RKO (cell line): ENCODE data around the gene NTM.

Experiments
- DNase-seq: peaks from one replicate; pipeline ENCODE4 v3.0.0-alpha.2; 2016; ENCODE audit warnings: low spot score

Gene NTM

DNA sequence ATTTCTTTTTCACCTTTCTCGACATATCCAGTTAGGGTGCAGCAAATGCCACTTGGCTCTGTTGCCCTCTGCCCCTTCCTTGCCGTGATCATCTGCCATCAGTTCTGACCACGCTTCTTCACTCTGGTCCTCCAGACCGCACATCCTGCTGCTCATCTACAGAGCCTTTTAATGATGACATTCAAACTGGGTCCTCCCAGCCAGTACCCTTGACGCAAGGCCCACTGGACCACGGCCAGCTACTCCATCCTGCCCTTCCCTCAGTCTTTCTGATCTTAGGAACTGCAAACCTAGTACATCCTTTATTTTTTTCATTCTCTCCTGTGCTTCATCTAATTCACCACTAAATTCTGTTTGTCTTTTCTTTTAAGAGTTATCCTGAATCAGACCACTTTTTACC lies 551.8 kb downstream of the NTM start:
- no peak for DNase-seq

DNA sequence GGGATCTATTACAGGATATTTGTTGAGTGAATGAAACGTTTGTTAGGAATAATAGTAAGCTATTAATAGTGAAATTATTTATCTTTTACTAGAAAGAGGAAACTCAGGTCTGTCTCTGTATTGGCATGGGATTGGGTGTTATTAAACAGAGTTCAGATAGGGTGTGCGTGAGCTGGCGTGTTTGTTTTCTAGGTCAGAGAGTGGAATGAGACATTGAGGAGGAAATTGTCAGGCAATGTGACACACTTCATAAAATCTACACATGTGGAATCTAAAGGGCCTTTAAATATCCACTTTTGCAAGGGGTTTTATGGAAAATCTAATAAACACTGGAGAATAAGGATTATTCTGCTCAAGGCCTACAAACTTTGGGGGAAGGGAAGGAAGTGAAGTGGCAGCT lies 552.9 kb downstream of the NTM start:
- DNase-seq, result no peak

DNA sequence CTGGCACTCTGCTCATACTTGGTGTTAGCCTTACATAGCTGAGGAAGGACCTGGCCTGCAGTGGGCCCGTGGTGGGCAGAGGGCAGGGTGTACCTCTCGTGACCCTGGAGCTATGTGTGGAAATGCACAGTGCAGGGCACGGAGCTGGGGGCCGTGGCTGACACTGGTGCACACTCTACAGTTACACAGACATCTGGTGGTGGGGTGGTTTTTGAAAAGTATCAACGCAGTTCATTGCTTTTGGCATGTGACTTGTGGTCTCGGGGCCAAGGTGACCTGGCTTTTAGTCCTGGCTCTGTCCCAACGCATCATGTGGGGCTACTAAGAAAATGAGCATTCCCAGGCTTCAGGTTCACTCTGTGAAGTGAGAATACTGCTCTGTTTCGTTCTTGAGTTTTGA lies 553.6 kb downstream of the NTM start:
- no peak for DNase-seq

DNA sequence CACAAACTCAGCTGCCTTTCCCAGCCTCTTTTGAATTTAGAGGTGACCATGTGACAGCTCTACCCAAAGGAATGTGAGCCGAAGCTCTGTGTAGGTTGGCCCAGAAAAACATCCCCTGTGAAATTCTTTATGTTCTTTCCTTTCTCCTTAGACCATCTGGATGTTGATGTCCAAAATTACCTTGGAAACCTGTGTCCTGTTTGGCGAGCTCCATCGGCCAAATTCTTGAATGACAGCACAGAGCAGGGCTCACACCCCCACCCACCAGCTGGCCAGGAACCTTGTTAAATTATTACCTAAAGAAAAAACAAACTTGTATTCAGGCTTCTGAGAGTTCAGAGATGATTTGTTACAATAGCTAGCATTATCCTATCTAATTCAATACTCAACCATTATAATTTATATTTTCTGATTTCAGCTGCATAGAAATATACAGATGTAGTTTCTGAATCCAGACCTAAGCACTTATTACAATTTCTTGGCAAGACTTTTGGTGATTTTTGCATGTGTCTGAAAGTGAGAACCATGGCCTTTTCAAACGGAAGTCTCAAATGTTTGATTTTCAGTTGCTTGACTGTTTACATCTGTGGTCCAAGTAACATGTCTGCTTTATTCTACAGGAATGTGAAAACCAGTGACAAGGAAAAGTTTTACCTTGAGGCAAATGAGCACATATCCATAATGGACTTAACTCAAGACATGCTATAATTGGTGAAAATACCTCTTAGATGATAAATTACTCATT lies 554.2 kb downstream of the NTM start:
- DNase-seq, result no peak

DNA sequence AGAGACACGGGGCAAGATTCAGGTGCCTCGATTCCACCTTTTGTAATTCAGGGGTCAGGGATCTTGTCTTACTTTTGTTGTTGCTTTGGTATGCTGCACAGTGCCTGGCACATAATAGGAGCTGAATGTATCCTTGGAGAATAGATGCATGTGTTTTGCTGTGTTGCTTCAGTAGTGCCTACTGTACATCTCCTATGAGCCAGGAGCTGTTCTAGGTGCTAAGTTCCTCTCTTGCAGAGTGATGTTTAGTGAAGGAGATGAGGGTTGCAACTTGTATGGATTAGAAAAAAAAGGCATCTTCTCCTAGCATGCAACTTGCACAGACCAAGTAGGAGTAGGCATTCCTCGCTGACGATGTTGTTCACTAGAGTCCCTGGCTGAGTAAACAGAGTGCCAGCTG lies 555.4 kb downstream of the NTM start:
- DNase-seq, result no peak

DNA sequence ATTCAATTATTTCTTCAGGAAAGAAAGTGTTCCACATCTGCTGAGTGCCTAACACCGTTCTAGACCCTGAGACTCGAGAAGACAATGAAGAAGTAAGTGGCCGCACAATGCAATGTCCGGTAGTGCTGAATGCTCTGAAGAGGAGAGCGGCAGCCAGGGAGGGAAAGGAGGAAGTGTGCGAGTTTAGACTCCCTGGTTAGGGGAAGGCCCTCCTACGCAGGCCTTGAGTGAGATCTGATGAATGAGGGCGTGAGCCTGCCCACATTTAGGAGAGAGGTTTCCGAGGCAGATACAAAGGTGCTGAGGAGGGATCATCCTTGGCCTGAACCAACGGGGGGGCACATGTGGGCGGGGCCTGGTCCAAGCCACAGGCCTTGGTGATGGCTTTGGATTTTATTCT lies 558.6 kb downstream of the NTM start:
- no peak for DNase-seq

DNA sequence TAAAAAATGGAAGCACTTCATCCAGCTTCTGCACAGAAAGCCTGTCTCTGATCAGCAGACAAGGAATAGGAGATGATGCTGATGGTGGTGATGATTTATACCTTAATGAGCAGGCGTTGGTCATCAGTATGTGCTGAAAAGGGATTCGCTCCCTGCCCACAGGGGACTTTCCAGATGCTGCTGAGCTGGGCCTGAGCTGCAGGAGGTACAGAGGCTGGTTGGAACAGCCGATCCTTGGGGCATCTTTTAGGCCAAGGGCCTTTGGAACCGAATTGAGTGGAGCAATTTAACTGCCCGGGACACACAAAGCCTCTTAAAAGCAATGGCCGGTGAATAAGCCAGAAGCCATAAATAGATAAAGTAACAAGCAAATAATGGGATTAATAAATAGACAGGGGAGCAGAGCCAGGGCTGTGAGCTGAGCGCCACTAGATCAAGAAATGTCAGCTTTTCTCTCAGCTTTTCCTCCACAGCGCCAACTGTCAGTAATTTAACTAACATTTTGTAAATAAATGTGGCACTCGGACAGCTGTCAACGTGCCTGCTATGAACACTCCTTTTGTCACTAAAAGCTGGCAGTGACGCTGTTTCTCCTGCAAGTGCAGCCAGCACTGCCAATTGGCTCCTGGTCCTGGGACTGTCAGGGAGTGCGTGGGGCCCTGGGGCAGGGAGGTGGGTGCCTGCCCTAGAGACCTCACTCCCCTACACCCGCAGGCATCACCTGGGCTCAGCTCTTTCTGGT lies 562.3 kb downstream of the NTM start:
- DNase-seq, result no peak

DNA sequence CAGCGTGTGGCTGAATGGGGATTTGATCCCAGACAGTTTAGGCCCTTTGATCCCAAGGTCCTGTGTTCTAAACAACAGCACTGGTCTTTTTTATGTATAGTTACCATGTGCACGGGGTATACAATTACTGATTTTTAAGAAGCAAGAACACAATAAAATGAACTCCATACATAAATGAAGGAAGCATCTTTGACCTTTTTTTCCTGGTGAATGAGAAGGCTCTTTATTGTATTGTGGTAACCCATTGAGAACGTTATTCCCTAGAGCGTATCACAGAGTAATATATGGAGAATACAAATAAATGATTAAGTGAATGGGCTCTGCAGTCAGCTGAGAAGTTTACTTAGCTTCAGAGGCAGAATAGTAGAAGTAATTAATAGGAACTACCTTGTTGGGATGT lies 563.6 kb downstream of the NTM start:
- no peak for DNase-seq

DNA sequence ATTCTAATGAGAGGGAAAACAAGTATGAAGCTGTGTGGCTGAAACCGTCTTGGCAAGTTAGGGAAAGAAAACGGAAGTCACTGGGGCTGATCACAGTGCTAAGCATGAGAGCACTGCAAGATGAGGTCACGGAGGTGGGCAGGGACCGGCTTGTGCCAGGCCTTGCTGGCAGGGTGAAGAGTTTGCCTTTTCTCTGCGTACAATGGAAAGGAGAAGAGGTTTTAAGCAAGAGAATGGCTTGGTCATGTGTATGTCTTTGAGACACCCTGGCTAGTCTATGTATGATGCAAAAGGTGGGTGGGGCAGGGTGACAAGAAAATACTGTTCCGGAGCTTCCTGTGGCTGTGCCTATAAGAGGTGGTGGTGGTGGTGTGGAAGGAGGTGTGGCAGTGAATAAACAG lies 567.9 kb downstream of the NTM start:
- DNase-seq, result no peak

DNA sequence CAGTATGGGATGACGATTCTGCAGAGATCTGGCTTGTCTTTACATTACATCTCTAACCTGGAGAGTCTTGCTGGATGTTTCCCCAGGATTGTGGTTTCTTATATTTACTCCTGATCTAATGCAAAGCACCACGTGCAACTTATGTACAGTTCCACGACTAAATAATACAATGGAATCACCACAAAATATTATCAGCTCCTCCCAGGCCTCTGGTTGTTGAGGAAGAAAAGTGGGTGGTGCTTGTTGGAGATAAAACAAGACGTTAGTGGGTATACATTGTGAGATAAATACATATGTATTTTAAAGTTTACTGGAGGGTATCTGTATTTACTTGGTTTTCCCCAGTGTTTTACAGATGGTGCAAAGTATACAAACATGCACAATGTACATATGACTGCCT lies 569.7 kb downstream of the NTM start:
- no peak for DNase-seq

DNA sequence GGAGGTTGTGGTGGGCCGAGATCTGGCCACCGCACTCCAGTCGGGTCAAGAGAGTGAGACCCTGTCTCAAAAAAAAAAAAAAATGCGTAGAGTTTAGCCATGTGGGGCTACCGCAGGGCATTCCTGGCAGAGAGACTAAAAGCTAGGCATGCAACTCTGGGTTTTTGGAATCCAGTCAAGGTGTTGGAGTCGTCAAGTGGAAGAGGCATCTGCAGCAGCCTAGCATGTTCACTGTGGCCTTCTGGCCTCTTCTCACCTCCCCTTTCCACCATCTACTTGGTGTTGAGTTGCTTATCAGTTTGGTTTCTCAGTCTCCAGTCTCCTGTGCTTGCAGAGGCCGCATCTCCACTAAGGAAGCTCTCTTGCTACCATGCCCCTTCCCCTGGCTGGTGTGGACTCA lies 572.5 kb downstream of the NTM start:
- no peak for DNase-seq

DNA sequence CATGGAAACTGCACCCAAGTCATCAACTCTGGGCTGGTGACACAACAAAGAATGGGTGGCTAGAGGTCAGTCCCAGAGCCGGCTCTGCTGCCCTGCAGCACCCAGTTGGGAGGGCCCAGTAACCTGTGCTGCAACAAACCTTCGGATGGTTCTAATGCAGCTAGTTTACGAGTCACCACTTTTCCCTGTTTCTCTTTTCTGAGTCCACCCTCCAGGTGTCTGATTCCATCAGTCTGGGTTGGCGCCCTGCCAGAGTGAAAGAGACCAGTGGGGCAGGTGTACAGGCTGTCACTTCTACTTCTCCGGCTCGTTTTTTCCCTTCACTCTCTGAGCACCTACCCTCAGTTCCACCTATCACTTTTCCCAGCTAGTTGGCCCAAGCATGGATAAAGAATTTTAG lies 572.9 kb downstream of the NTM start:
- DNase-seq, result no peak

DNA sequence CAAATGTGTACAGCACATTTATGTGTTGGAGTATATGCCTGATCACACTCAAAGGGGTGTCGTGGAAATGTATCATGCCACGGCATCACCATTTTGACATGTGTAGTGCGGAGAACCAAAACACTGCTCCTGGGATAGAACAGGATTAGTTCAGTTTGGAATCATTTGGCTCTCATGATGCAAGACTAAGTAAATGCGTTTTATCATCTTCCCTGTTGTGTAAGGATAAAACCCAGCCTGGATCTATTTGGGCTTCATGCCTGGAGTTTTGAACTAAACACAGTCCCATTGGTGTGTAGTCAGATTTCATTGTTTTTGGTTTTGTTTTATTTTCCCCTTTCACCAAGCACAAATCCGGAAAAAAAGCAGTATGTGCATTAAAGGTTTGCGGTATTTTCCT lies 574.3 kb downstream of the NTM start:
- no peak for DNase-seq

DNA sequence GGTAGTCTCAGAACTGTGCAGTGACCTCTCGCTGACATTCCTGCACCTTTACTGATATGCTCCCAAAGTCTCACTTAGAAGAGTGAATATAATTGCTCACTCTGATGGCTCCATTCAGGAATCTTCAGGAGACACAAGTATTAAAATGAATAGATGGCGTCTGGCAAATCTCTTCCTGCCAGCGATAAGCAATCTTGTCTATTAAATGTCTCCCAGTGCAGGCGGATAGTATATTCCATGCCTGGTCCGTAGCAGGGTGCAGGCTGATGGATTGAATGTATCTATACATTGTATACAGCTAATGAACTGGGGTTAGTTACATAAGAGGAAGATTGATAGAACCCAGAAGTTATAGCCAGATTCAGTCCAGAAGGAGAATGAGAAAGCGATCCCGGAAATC lies 575.3 kb downstream of the NTM start:
- DNase-seq, result no peak

DNA sequence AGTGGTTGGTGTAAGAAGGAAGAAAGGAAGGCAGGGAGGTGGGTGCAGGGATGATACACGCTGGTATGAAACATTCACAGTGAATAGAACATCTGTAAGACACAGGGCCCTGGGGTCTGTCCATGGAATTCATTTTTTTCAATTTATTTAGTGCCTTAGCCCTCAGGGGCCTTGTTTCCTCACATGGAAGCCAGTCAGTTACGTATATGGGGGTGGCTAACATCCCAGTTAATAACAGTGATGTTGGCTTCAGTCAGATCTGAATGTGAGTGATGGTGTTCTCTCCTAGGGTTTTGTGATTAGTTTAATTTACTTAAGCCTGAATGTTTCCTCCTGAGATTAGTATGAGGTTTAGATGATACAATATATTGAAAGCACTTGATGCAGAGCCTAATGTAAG lies 577.1 kb downstream of the NTM start:
- DNase-seq, result no peak

DNA sequence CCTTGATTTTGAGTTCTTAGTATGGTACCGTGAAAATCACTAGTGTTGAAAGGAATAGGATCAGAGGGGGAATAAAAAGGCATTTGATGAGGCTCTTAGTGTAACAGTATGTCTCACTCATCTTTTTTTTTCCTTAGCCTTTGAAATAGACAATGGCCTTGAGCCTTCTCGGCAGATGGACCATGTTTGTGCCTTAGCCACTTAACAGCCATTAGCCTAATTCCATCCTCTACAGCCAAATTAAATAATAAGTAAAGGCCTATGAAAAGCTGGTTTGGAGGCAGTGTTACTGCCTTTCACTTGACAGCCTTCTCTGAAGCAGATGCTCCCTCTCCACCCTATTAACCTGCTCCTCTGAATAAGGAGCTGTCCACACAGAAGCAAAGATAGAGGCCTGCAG lies 580.7 kb downstream of the NTM start:
- DNase-seq, result no peak

DNA sequence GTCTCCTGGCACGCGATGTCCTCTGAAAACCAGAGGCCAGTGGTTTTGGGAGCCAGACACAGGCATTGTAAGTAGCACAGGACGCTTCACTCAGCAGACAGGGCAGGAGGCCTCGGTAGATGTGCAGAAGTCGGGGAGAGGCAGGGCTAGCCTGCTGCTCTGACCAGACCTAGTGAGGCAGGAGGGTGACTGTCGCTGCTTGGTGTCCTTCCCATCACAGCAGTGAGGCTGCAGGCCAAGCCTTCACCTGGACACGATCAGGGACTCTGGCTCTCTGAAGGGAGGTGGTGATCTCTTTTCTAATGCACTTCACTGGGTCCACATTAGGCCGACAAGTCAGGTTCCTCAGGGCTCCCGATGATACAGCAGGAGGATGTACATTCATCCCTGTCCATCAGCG lies 583.7 kb downstream of the NTM start:
- DNase-seq, result no peak

DNA sequence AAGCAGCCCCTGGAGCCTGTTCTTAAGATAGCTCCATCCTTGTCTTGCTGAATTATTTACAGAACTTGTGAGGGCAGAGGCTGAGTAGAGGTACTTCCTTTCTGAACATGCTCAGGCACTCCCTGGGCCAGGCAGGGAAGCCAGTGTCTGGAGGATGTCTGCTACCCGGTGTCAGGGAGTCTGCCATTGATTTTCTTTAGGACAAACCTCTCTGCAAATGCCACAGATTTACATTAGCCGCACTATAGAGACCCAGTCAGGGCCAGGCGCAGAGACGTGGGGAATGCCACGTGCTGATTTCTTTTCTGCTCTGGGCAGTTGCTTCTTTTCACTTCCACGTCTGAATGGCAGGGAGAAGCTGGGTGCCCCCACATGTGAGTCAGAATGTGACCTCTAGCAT lies 585.5 kb downstream of the NTM start:
- no peak for DNase-seq

DNA sequence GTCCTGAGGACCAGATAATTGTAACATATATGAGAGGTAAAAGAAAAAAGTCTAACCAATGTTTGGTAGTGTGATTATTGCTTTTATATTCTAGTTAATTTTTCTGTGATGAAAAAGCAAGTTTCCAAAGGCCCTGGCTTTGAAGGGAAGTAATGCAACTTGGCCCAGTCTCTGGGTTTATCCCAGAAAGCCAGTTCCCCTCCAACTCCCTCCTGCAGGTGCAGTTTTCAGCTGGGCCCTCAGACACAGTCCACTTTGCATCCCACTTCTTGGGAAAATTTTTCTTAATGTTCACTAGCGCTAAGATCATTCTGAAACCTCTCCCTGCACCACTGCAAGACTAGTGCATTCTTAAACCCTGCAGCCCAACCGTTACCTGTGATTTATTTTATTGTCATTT lies 586.8 kb downstream of the NTM start:
- DNase-seq, result no peak

DNA sequence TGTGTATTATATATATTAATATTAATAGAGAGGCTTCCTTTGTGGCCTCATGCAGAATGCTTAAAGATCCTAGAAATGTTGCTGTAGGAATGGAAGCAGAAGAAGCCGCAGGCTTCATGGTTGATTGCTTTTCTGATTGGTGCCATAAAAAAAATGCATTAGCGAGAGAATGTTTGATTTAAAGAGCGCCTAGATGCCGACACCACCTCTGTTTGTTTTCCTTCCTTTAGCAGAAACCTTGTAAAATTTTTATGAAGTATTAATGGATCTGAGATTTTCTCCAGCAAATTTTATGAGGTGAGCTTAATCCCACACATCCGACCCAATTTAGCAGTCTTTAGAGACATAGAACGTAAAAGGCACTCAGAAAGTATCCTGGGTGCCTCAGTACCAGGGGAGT lies 587.5 kb downstream of the NTM start:
- no peak for DNase-seq

DNA sequence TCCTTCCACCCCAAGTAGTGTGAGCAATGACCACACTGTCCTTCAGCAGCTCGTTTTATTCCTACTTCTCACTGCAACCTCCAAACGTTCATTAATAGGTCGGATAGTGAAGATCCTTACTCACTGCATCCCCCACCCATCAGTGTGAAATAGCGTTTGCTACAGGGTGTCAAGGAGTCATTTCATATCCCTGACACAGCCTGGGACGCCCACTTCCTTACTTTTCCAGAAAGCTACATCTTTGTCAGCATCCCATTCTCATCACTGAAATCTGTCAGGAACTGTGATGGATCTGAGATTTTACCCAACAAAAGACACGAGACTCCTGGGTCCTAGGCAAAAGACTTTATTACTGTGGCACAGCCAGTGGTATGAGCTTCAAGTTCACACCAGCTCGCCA lies 592.4 kb downstream of the NTM start:
- DNase-seq, result no peak

DNA sequence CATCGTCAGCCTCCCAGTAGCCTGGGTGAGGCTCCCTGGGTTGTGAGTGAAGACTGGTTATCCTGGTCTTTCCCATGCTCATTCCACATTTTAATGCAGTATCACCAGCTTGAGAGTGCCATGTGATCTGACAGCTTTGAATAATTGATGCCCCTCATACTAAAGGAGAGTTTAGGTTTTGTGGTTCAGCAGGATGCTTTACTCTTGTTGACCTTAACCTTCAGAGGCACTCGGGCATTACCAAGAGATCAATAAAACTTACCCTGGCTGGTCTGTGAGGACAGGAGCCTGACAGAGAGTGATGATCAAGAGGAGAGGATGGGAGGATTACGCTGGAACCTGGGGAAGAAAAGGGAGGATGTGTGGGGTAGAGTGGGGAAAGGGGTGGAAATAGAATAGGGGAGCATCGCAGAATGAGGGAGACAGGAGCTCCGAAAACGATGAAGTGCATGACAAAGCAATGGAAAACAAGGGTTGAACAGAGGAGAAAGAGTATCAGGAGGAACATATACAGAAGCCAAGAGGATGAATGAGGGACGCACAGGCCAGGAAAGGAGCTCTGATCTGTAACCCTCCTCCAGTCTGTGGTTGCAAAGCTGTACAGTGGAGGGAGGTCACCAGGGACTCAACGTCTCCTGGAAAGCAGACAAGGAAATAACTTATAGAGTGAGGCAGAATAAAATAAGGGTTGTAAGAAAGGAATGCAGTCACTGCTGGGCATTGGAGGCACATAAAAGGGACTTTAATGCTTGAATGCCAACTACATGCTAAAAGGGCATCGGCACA lies 594.5 kb downstream of the NTM start:
- DNase-seq, result no peak

DNA sequence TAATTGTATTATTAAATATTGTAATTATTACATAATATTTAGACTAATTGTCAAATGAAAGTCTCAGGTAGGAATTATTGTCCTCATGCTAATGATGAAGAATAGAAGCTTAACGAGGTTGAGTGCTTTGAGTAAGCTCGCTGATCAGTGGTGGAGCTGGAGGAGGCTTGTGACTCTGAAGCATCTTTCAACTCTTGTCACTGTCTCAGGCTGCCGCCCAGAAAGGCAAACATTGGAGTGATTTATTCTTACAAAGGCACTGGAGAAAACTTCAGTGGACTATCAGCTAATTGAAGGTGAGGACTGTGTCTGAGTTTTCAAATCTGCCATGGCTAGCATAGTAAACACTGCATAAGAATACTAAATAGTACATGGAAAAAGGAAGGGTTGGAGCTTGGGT lies 595.1 kb downstream of the NTM start:
- no peak for DNase-seq
